Astrocyte (in vitro differentiated cells and primary cell): ENCODE data around the gene PSG4. TPM values are rescaled to one million over a fixed set of nuclear protein-coding genes. Genes with fewer than 3 reads are reported as not detected.
A peak's percentile ranks its signal among the peaks of the same experiment; 100 is the strongest.
"Not testable (repeated sequence)": the region's sequence is repeated elsewhere in the genome, so short reads cannot be mapped to it uniquely, and the experiment has no call there.

Experiments
- DNase-seq: peaks from one replicate; pipeline ENCODE4 v3.0.0-alpha.2; 2010; ENCODE audit warnings: low read depth
- FAIRE-seq: peaks from 2 replicates; lab custom pipeline; 2011; peaks lifted over from hg19 to GRCh38; lab: Jason Lieb, UNC
- H2AFZ ChIP-seq: 2 replicates; pipeline ENCODE4 v1.6.0; 2012; ENCODE audit warnings: low read depth, low read length, inconsistent platforms
- H3K27ac ChIP-seq: 2 replicates; pipeline ENCODE4 v1.5.1; 2011; ENCODE audit warnings: low read depth, low read length, inconsistent platforms
- H3K27me3 ChIP-seq: 2 replicates; pipeline ENCODE4 v1.6.0; 2011; ENCODE audit warnings: low read length, inconsistent platforms; ENCODE audit not compliant: insufficient read depth
- H3K36me3 ChIP-seq: 2 replicates; pipeline ENCODE4 v1.5.1; 2011; ENCODE audit warnings: low read length, inconsistent platforms; ENCODE audit not compliant: insufficient read depth
- H3K4me1 ChIP-seq: 2 replicates; pipeline ENCODE4 v1.5.1; 2011; ENCODE audit warnings: low read length, inconsistent platforms; ENCODE audit not compliant: insufficient read depth
- H3K4me2 ChIP-seq: 2 replicates; pipeline ENCODE4 v1.6.0; 2012; ENCODE audit warnings: low read length, inconsistent platforms
- H3K4me3 ChIP-seq: 2 replicates; pipeline ENCODE4 v1.5.1; 2011; ENCODE audit warnings: low read depth, mild to moderate bottlenecking, low read length, inconsistent platforms; ENCODE audit not compliant: insufficient read depth
- H3K79me2 ChIP-seq: 2 replicates; pipeline ENCODE4 v1.6.0; 2012; ENCODE audit warnings: mild to moderate bottlenecking, low read length, inconsistent platforms; ENCODE audit not compliant: insufficient read depth
- H3K9ac ChIP-seq: 2 replicates; pipeline ENCODE4 v1.6.0; 2012; ENCODE audit warnings: mild to moderate bottlenecking, low read length, inconsistent platforms
- H3K9me3 ChIP-seq: 2 replicates; pipeline ENCODE4 v1.5.1; 2012; ENCODE audit warnings: low read depth, mild to moderate bottlenecking, low read length, inconsistent platforms; ENCODE audit not compliant: insufficient read depth
- H4K20me1 ChIP-seq: 2 replicates; pipeline ENCODE4 v1.6.0; 2012; ENCODE audit warnings: low read length, inconsistent platforms; ENCODE audit not compliant: insufficient read depth
- H3K27ac Mint-ChIP-seq: one replicate; pipeline ENCODE4 v1.8.0; 2021; ENCODE audit warnings: mild to moderate bottlenecking, mixed read lengths; ENCODE audit not compliant: unreplicated experiment
- H3K27me3 Mint-ChIP-seq: one replicate; pipeline ENCODE4 v1.8.0; 2021; ENCODE audit warnings: low read depth, mixed read lengths; ENCODE audit not compliant: unreplicated experiment
- H3K36me3 Mint-ChIP-seq: one replicate; pipeline ENCODE4 v1.8.0; 2021; ENCODE audit warnings: low read depth, mixed read lengths; ENCODE audit not compliant: unreplicated experiment
- H3K4me1 Mint-ChIP-seq: one replicate; pipeline ENCODE4 v1.8.0; 2021; ENCODE audit warnings: low read depth, mixed read lengths; ENCODE audit not compliant: unreplicated experiment
- H3K4me3 Mint-ChIP-seq: one replicate; pipeline ENCODE4 v1.8.0; 2021; ENCODE audit warnings: mild to moderate bottlenecking, moderate library complexity, mixed read lengths; ENCODE audit not compliant: unreplicated experiment
- H3K9me3 Mint-ChIP-seq: one replicate; pipeline ENCODE4 v1.8.0; 2021; ENCODE audit warnings: mild to moderate bottlenecking, mixed read lengths; ENCODE audit not compliant: unreplicated experiment
- EZH2 ChIP-seq: IDR thresholded peaks from 2 replicates; pipeline ENCODE4 v1.6.1; 2012; ENCODE audit warnings: mild to moderate bottlenecking, low read length, inconsistent platforms; ENCODE audit not compliant: insufficient read depth
- total RNA-seq: library from RNA; stranded (reverse); gene quantifications from 2 replicates; pipeline ENCODE4 v1.2.1, GENCODE V29; 2021
- TF ChIP-seq, protein P1 (sequence below): IDR thresholded peaks from 2 replicates; pipeline ENCODE4 v1.5.1; 2011; ENCODE audit warnings: low read depth, mild to moderate bottlenecking, inconsistent platforms, low read length, moderate library complexity; ENCODE audit not compliant: insufficient read depth

PSG4 gene
- total RNA-seq, 1 donor from 2014 or later: 1.4 TPM

DNA sequence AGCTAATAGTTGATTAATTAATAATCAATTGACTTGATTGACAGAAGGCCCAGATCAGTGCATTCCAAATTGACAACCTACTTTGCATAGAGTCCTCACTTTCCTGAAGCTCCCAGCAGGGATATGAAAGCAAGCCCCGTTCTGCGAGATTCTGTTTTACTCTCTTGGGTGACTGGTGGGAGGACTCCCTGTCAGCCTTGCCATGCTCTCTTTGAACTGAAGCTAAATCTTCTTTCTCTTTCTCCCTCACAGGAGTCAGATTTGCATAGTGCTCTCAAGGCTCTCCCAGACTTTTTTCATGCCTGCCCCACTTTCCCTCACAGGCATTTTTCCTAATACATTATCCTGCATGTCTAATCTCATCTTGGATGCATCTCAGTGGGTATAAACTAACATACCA is 10.4 kb upstream of the PSG4 start:
- not testable (repeated sequence) for H3K79me2 ChIP-seq, H3K9me3 Mint-ChIP-seq, H3K27me3 ChIP-seq, H3K27ac ChIP-seq, H3K36me3 Mint-ChIP-seq, H2AFZ ChIP-seq, H3K9ac ChIP-seq, H3K4me3 ChIP-seq, H4K20me1 ChIP-seq, H3K4me1 ChIP-seq, H3K4me3 Mint-ChIP-seq, H3K27ac Mint-ChIP-seq, H3K4me1 Mint-ChIP-seq, H3K36me3 ChIP-seq, H3K4me2 ChIP-seq, FAIRE-seq, H3K27me3 Mint-ChIP-seq, DNase-seq, H3K9me3 ChIP-seq

DNA sequence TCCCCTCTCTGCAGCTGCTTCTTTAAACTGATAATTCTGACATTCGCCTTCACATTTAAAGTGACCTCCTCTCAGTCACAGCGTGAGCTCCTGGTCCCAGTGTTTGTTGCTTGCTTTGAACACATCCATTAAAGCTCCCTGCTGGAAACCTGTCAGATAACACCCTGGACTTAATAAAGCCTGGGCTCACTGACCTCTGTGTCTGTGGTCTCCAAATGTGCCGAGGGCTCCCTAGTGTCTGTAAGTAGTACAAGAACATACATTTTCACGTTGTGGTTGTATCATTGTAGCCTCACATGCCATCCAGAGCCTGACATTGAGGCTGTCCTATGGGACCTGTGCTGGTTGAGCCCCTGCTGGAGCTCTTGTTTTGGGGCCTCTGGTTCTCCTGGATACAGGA is 2.6 kb upstream of the PSG4 start:
- Mint-ChIP-seq H3K9me3 (peaks cover 15% of the 10 kb centered on the region), H3K4me1 (no peaks in the 10 kb centered on the region)
- no peak for FAIRE-seq

DNA sequence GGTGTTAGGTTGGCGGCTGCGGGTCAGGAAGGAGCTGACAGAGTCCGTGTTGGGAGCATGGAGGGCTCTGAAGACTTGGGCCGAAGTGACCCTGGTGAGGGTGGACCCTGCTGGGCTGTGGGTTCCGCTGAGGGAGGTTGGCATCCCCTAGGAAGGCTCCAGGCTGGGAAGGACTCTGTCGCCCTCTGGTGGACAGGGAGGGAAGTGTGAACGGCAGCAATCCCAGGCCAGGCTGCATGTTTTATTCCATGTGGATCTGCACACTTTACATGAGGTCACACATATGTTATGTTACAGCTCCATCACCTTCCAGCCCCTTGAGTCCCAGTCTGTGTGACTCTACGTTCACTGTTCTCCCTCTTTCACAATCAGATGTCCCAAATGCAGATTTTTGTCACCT is 1.7 kb upstream of the PSG4 start:
- H3K4me3 Mint-ChIP-seq, DNase-seq, H3K27me3 Mint-ChIP-seq, H3K4me1 ChIP-seq, H3K79me2 ChIP-seq, H3K36me3 Mint-ChIP-seq, H3K27ac ChIP-seq, H3K4me3 ChIP-seq, H3K9ac ChIP-seq, H3K27me3 ChIP-seq, H2AFZ ChIP-seq, H3K4me2 ChIP-seq, H3K9me3 ChIP-seq, H4K20me1 ChIP-seq, H3K36me3 ChIP-seq, FAIRE-seq, H3K4me1 Mint-ChIP-seq, H3K27ac Mint-ChIP-seq: not testable (repeated sequence)
- H3K9me3 Mint-ChIP-seq: peaks cover 15% of the 10 kb centered on the region
- TF ChIP-seq, protein P1, sequence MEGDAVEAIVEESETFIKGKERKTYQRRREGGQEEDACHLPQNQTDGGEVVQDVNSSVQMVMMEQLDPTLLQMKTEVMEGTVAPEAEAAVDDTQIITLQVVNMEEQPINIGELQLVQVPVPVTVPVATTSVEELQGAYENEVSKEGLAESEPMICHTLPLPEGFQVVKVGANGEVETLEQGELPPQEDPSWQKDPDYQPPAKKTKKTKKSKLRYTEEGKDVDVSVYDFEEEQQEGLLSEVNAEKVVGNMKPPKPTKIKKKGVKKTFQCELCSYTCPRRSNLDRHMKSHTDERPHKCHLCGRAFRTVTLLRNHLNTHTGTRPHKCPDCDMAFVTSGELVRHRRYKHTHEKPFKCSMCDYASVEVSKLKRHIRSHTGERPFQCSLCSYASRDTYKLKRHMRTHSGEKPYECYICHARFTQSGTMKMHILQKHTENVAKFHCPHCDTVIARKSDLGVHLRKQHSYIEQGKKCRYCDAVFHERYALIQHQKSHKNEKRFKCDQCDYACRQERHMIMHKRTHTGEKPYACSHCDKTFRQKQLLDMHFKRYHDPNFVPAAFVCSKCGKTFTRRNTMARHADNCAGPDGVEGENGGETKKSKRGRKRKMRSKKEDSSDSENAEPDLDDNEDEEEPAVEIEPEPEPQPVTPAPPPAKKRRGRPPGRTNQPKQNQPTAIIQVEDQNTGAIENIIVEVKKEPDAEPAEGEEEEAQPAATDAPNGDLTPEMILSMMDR: peak; percentile 45

More for the DNA sequence above, 2.6 kb upstream of the PSG4 start:
- no peak for DNase-seq
- H4K20me1 ChIP-seq: no peaks in the 10 kb centered on the region
- no peaks in the 10 kb centered on the region for H3K36me3 Mint-ChIP-seq
- no peak overlapping the region for H3K27ac Mint-ChIP-seq
- H3K4me3 Mint-ChIP-seq: no peak overlapping the region
- no peak for TF ChIP-seq EZH2
- TF ChIP-seq, protein P1: no peak
- H3K9me3 ChIP-seq: no peaks in the 10 kb centered on the region
- no peaks in the 10 kb centered on the region for H3K4me1 ChIP-seq
- no peak overlapping the region for H3K27ac ChIP-seq
- no peaks in the 10 kb centered on the region for H3K79me2 ChIP-seq
- no peak overlapping the region for H3K9ac ChIP-seq
- H3K4me3 ChIP-seq: no peak overlapping the region
- H2AFZ ChIP-seq: no peak overlapping the region
- H3K36me3 ChIP-seq: no peaks in the 10 kb centered on the region
- no peak overlapping the region for H3K4me2 ChIP-seq
- no peaks in the 10 kb centered on the region for H3K27me3 Mint-ChIP-seq
- H3K27me3 ChIP-seq: no peaks in the 10 kb centered on the region

DNA sequence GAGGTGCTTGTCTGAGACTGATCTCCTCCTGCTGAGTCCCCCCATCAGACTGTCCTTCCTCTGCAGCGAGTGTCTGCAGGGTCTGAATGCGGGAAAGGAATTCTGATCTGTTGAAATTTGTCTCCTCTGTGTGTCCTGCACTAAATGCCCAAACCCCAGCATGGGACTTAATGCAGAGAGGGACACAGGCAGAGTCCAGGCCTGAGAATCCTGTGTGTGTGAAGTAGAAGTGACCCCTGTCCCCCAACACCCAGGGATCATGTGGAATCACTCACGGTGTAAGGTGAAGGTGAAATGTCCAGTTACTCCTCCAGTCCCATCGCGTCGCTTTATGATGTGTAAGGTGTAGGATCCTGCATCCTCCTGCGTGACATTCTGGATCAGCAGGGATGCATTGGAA is 1.8 kb downstream of the PSG4 start:
- H3K4me1 Mint-ChIP-seq, H4K20me1 ChIP-seq, H3K4me3 Mint-ChIP-seq, H3K9ac ChIP-seq, H2AFZ ChIP-seq, H3K79me2 ChIP-seq, H3K27ac ChIP-seq, H3K36me3 ChIP-seq, H3K27ac Mint-ChIP-seq, H3K4me2 ChIP-seq, FAIRE-seq, H3K27me3 ChIP-seq, H3K36me3 Mint-ChIP-seq, DNase-seq, H3K27me3 Mint-ChIP-seq, H3K4me3 ChIP-seq, H3K9me3 ChIP-seq: not testable (repeated sequence)
- peaks cover 15% of the 10 kb centered on the region for H3K9me3 Mint-ChIP-seq
- H3K4me1 ChIP-seq: peaks cover 16% of the 10 kb centered on the region

DNA sequence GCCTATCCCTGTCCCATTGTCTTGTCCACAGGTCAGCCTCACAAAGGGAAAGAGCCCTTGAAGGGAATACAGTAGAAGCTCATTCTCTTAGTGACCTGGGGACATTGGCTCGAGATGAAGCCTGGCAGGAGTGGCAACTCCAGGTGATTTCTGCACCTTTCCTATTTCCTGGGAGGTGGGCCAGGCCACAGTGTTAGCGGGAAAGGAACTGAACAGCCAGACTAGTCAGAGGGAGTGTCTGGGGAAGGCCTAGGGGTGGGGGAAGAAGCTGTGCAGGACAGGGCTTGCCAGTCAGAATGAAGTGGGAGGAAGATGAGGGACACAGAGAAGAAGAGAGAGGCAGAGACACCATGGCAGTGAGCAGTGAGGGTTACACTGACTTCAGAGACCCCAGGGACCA is 3.5 kb downstream of the PSG4 start:
- H3K4me1 ChIP-seq: peaks cover 16% of the 10 kb centered on the region
- not testable (repeated sequence) for H3K4me3 ChIP-seq, H3K27me3 ChIP-seq, H3K27me3 Mint-ChIP-seq, H3K4me1 Mint-ChIP-seq, H3K4me3 Mint-ChIP-seq, H3K79me2 ChIP-seq, H3K9me3 ChIP-seq, H3K36me3 ChIP-seq, H3K27ac Mint-ChIP-seq, DNase-seq, H3K9me3 Mint-ChIP-seq, H3K36me3 Mint-ChIP-seq, H2AFZ ChIP-seq, FAIRE-seq, H4K20me1 ChIP-seq
- peak overlapping the region; percentile 87 for H3K27ac ChIP-seq
- peak overlapping the region; percentile 76 for H3K9ac ChIP-seq
- H3K4me2 ChIP-seq: peak overlapping the region; percentile 62
